ENCODE data around the gene MGRN1. TPM values are rescaled to one million over a fixed set of nuclear protein-coding genes. Genes with fewer than 3 reads are reported as not detected.

MGRN1 gene
- polyA plus RNA-seq, 3 donors, result 3.7 to 48.2 (median 4.7) TPM

DNA sequence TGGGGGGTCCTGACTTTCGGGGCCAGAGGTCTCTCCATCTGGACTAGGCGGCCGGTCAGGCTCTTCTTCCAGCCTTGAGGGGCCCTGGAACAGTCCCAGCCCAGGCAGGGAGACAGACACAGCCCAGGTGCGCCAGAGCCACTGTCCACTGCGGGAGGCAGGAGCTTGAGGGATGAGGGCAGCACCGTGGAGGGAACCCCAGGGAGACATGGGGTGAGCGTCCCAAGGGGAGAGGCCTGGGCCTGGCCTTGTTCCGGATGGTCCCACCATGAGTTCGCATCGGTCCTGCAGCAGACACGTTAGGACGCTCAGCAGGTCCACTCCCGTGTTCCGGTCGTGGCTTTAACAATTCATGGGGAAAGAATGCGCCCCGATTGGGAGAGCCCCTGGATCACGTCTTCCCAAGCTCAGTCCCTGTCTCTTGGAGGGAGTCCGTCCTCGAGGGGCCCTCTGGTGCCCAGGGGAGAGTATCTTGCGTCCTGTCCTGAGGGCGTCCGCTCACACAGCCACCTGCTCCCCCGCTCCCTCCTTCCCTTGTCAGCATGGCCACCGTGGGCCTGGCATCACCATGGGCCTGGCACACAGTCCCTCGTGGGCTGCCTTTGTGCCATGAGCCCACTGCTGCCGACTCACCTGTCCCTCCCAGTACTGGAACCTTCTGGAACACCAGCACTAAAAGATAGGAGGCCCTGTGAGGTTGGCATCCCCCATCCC lies 62.0 kb downstream of the MGRN1 start:
- no peak overlapping the region for H2AFZ ChIP-seq (ENCODE audit: insufficient read depth, low read depth, low read length, poor library complexity, severe bottlenecking)
- 97% methylated on average over 25 of the region's 27 CpGs for WGBS (ENCODE audit: insufficient coverage)
- peaks cover 40% of the 10 kb centered on the region for H3K4me1 Mint-ChIP-seq
- H3K4me2 ChIP-seq (replicated peaks; ENCODE audit: extremely low read depth, low read length, poor library complexity, severe bottlenecking), result no peak overlapping the region
- peaks cover 46 to 79% of the 10 kb centered on the region in 2 donors for H3K36me3 Mint-ChIP-seq
- no peak overlapping the region for H3K27ac ChIP-seq (ENCODE audit: low read depth in 1 of 2, low read length in 2 of 2)
- H3K9me3 ChIP-seq (replicated peaks in 1 of 2; ENCODE audit: control insufficient read depth in 1 of 2, insufficient read depth in 1 of 2, low read length in 2 of 2), result no peaks in the 10 kb centered on the region
- no peak for DNase-seq
- peaks cover 0 to 1% (median 0%) of the 10 kb centered on the region in 3 donors for H3K27me3 Mint-ChIP-seq (ENCODE audit: low read depth in 3 of 3)
- no peak overlapping the region for H3K4me3 Mint-ChIP-seq
- H4K20me1 ChIP-seq (ENCODE audit: insufficient read depth, low read length), result peaks cover 20% of the 10 kb centered on the region
- H3K4me1 ChIP-seq (ENCODE audit: control insufficient read depth in 1 of 2, insufficient read depth in 2 of 2, low read length in 2 of 2), result peaks cover 45 to 50% of the 10 kb centered on the region in 2 donors
- intact Hi-C loops (cut with micrococcal nuclease), result no loop called here
- TF ChIP-seq, protein P1, sequence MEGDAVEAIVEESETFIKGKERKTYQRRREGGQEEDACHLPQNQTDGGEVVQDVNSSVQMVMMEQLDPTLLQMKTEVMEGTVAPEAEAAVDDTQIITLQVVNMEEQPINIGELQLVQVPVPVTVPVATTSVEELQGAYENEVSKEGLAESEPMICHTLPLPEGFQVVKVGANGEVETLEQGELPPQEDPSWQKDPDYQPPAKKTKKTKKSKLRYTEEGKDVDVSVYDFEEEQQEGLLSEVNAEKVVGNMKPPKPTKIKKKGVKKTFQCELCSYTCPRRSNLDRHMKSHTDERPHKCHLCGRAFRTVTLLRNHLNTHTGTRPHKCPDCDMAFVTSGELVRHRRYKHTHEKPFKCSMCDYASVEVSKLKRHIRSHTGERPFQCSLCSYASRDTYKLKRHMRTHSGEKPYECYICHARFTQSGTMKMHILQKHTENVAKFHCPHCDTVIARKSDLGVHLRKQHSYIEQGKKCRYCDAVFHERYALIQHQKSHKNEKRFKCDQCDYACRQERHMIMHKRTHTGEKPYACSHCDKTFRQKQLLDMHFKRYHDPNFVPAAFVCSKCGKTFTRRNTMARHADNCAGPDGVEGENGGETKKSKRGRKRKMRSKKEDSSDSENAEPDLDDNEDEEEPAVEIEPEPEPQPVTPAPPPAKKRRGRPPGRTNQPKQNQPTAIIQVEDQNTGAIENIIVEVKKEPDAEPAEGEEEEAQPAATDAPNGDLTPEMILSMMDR (IDR thresholded peaks at IDR 0.05), result no peak
- H3K4me3 ChIP-seq (replicated peaks in 1 of 3; ENCODE audit: low read depth in 2 of 3, low read length in 3 of 3), result no peak overlapping the region
- peaks cover 21% of the 10 kb centered on the region for H3K79me2 ChIP-seq (ENCODE audit: insufficient read depth, low read length)
- peak overlapping the region in 2 of 7 donors; percentile 37 to 63 for H3K27ac Mint-ChIP-seq
- H3K9me3 Mint-ChIP-seq, result no peaks in the 10 kb centered on the region
- no peak overlapping the region for H3K9ac ChIP-seq (ENCODE audit: insufficient read depth, low read length, poor library complexity, severe bottlenecking)
- peaks cover 66 to 67% of the 10 kb centered on the region in 2 donors for H3K36me3 ChIP-seq (replicated peaks in 1 of 2; ENCODE audit: control insufficient read depth in 1 of 2, insufficient read depth in 2 of 2, low read length in 2 of 2)
- no peaks in the 10 kb centered on the region for H3K27me3 ChIP-seq (ENCODE audit: control insufficient read depth in 2 of 2, insufficient read depth in 2 of 2, low read length in 2 of 2)

DNA sequence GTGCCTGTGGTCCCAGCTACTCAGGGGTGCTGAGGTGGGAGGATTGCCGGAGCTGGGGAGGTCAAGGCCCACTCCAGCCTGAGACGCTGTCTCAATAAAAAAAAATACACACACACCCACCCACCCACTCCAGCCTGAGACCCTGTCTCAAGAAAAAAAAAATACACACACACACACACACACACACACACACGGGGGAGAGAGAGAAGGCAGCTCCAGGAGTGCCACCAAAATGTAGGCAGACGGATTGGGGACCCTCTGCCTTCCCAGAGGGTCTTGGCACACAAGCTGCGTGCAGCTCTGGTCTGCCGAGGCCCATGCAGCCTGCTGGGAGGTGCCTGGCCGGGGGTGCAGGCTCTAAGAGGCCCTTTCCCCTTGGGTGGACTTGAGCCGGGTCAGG lies 62.8 kb downstream of the MGRN1 start:
- H3K4me2 ChIP-seq (replicated peaks; ENCODE audit: extremely low read depth, low read length, poor library complexity, severe bottlenecking), result no peak overlapping the region
- H3K9me3 ChIP-seq (replicated peaks in 1 of 2; ENCODE audit: control insufficient read depth in 1 of 2, insufficient read depth in 1 of 2, low read length in 2 of 2), result no peaks in the 10 kb centered on the region
- peaks cover 23% of the 10 kb centered on the region for H3K79me2 ChIP-seq (ENCODE audit: insufficient read depth, low read length)
- WGBS (ENCODE audit: insufficient coverage), result 96% methylated on average over 4 of the region's 8 CpGs
- no peak overlapping the region for H3K9ac ChIP-seq (ENCODE audit: insufficient read depth, low read length, poor library complexity, severe bottlenecking)
- DNase-seq, result no peak
- Mint-ChIP-seq H3K4me1 (peaks cover 39% of the 10 kb centered on the region), H3K36me3 (peaks cover 46 to 71% of the 10 kb centered on the region in 2 donors), H3K27me3 (ENCODE audit: low read depth in 3 of 3) (peaks cover 0 to 1% (median 0%) of the 10 kb centered on the region in 3 donors), H3K4me3 (no peak overlapping the region), H3K27ac (peak overlapping the region in 3 of 7 donors; percentile 37 to 70 (median 59)), H3K9me3 (no peaks in the 10 kb centered on the region)
- H3K4me1 ChIP-seq (ENCODE audit: control insufficient read depth in 1 of 2, insufficient read depth in 2 of 2, low read length in 2 of 2), result peaks cover 45 to 50% of the 10 kb centered on the region in 2 donors
- TF ChIP-seq, protein P1 (IDR thresholded peaks at IDR 0.05), result no peak
- intact Hi-C loops (cut with micrococcal nuclease), result no loop called here
- H3K27me3 ChIP-seq (ENCODE audit: control insufficient read depth in 2 of 2, insufficient read depth in 2 of 2, low read length in 2 of 2), result no peaks in the 10 kb centered on the region
- no peak overlapping the region for H3K4me3 ChIP-seq (replicated peaks in 1 of 3; ENCODE audit: low read depth in 2 of 3, low read length in 3 of 3)
- peaks cover 20% of the 10 kb centered on the region for H4K20me1 ChIP-seq (ENCODE audit: insufficient read depth, low read length)
- peaks cover 64 to 66% of the 10 kb centered on the region in 2 donors for H3K36me3 ChIP-seq (replicated peaks in 1 of 2; ENCODE audit: control insufficient read depth in 1 of 2, insufficient read depth in 2 of 2, low read length in 2 of 2)
- no peak overlapping the region for H2AFZ ChIP-seq (ENCODE audit: insufficient read depth, low read depth, low read length, poor library complexity, severe bottlenecking)
- H3K27ac ChIP-seq (ENCODE audit: low read depth in 1 of 2, low read length in 2 of 2), result no peak overlapping the region

All from CD14-positive monocyte (primary cell).